NCI-H187 (cell line): ENCODE measurements around the gene COBLL1.
"Not testable (repeated sequence)": the region's sequence is repeated elsewhere in the genome, so short reads cannot be mapped to it uniquely, and the experiment has no call there.

Source experiments
- DNase-seq, 2 experiments: peaks; one replicate each; lab custom pipeline; 2025; lab: John Stamatoyannopoulos, UW

Gene COBLL1

GRCh38 chr2:164784376-164784775, 57.2 kb downstream of the COBLL1 start:
- no peak for DNase-seq

- DNase-seq, result no peak
Observed at GRCh38 chr2:164782323-164782722, 59.3 kb downstream of the COBLL1 start.

- no peak for DNase-seq
Observed at GRCh38 chr2:164781394-164781793, 60.2 kb downstream of the COBLL1 start.

GRCh38 chr2:164780611-164781178, 60.9 kb downstream of the COBLL1 start:
- DNase-seq, result no peak

- no peak for DNase-seq
Observed at GRCh38 chr2:164779383-164780057, 62.1 kb downstream of the COBLL1 start.

- no peak for DNase-seq
Observed at GRCh38 chr2:164778723-164779122, 62.9 kb downstream of the COBLL1 start.

- DNase-seq, result no peak
Observed at GRCh38 chr2:164777847-164778461, 63.7 kb downstream of the COBLL1 start.

GRCh38 chr2:164773635-164774034, 68.0 kb downstream of the COBLL1 start:
- no peak for DNase-seq

GRCh38 chr2:164773091-164773490, 68.5 kb downstream of the COBLL1 start:
- DNase-seq, result no peak

- DNase-seq, result no peak
Observed at GRCh38 chr2:164771897-164772296, 69.7 kb downstream of the COBLL1 start.

- DNase-seq, result no peak
Observed at GRCh38 chr2:164770421-164770916, 71.2 kb downstream of the COBLL1 start.

- DNase-seq, result no peak
Observed at GRCh38 chr2:164766954-164767320, 74.7 kb downstream of the COBLL1 start.

- DNase-seq, result no peak
Observed at GRCh38 chr2:164766216-164766953, 75.2 kb downstream of the COBLL1 start.

GRCh38 chr2:164764996-164765395, 76.6 kb downstream of the COBLL1 start:
- DNase-seq, result no peak

GRCh38 chr2:164764474-164764873, 77.1 kb downstream of the COBLL1 start:
- no peak for DNase-seq

GRCh38 chr2:164763431-164763830, 78.2 kb downstream of the COBLL1 start:
- no peak for DNase-seq

GRCh38 chr2:164761737-164762460, 79.7 kb downstream of the COBLL1 start:
- DNase-seq, result no peak

GRCh38 chr2:164761201-164761600, 80.4 kb downstream of the COBLL1 start:
- not testable (repeated sequence) for DNase-seq

- no peak for DNase-seq
Observed at GRCh38 chr2:164760179-164760578, 81.4 kb downstream of the COBLL1 start.

- DNase-seq, result no peak
Observed at GRCh38 chr2:164757934-164758695, 83.5 kb downstream of the COBLL1 start.

GRCh38 chr2:164756773-164757172, 84.8 kb downstream of the COBLL1 start:
- DNase-seq, result no peak
